ENCODE data around the gene PMVK.

Gene PMVK

GRCh38 chr1:154881820-154882535 is 54.5 kb downstream of the PMVK start:
- no peak for DNase-seq

- no peak for DNase-seq
Measured at GRCh38 chr1:154880671-154881070, 55.8 kb downstream of the PMVK start.

- no peak for DNase-seq
Measured at GRCh38 chr1:154879038-154879421, 57.5 kb downstream of the PMVK start.

- DNase-seq: peak in 54 of 56 donors; percentile 25 to 86 (median 66)
Measured at GRCh38 chr1:154878371-154879037, 58.0 kb downstream of the PMVK start.

DNA sequence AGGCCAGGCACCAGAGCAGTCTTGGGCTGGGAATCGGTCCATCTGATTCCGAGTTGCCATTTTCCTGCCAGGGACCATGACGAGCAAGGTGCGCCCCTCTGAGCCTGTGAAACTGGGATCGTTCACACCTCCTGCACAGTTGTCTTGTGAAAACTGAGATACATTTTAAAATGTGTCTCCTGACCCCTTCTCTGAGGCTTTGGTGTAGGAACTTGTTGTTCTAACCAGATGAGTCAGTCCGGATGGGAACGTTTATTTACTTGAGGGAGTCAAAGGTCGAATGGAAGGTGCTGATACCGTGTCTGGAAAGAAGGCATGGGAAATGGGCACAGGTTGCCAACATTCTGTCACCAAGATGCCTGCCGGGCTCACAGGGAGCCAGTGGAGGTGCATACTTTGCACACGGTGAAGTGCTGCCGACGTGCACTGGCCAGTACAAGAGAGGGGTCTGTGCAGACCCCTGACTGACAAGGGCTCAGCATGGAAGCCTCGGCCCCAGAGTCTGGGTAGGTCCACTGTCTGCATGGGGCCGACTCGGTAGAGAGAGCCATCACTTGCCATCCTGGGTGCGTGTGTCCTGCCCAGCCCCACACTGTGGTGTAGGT is 59.0 kb downstream of the PMVK start:
- no peak for DNase-seq

DNA sequence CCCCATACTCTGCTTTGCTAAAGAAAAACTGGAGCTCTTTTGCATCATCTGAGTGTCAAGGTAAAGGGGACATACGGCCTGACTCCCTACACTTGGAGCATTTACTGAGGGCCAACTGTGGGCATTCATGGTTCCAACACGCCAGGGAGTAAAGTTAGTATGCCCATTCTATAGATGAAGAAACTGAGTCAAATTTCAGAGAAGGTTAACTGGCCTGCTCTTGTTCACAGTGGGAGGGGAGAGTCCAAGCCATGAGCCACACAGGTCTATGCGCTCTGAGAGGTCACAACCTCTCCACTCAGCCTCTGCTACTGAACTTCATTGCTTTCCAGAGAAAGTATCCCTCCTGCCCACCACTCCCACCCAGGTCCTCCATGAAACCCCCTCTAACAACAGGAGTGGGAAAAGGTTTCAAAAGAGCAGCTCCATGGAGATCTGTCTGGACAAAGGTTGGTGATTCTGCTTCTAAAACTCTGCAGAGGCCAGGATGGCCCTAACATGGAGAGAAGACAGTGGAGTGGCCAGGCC is 59.6 kb downstream of the PMVK start:
- no peak for DNase-seq
